ENCODE measurements around the gene NHS. TPM values are rescaled to one million over a fixed set of nuclear protein-coding genes. Genes with fewer than 3 reads are reported as not detected.
"Not testable (repeated sequence)": the region's sequence is repeated elsewhere in the genome, so short reads cannot be mapped to it uniquely, and the experiment has no call there.

Gene NHS
- total RNA-seq, 1 experiment from 2014 or later, result 5.3 TPM

DNA sequence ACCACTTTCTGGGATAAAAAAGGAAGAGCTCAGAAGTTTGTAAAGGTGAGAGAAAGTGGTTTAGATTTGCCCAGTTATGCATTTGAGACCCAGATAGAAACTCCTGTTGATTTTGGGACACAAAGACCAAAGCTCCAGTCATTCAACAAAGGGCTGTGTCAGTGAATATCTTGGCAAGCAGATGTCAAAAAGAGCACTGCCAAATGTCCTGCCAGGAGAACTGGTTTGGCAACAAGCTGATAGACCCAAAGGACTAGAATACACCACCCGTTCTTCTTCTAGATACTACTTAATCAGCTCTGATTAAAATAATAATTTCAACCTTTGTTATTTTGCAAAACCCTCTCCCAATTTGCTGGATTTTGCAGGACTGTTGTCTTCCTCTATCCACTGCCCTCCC lies 121.4 kb downstream of the NHS start:
- DNase-seq (ENCODE audit: low spot score), result peak; percentile 73

GRCh38 chrX:17497193-17497592 lies 122.2 kb downstream of the NHS start:
- DNase-seq (ENCODE audit: low spot score), result no peak

- DNase-seq (ENCODE audit: low spot score), result no peak
Observed at GRCh38 chrX:17499512-17499911, 124.5 kb downstream of the NHS start.

GRCh38 chrX:17500145-17500579 lies 125.2 kb downstream of the NHS start:
- peak; percentile 80 for DNase-seq (ENCODE audit: low spot score)

GRCh38 chrX:17501746-17502145 lies 126.7 kb downstream of the NHS start:
- no peak for DNase-seq (ENCODE audit: low spot score)

DNA sequence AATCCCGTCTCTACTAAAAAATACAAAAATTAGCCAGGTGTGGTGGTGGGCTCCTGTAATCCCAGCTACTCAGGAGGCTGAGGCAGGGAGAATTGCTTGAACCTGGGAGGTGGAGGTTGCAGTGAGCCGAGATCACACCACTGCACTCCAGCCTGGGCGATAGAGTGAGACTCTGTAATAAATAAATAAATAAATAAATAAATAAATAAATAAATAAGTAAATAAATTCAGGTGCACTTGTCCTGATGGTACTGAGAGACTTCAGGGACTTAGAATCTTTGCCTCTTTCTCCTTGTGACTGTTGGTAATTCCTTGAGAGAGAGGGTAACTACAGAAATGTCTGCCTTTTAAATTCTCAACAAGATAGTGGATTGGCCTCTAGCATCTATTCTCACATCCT lies 131.4 kb downstream of the NHS start:
- not testable (repeated sequence) for DNase-seq (ENCODE audit: low spot score)

DNA sequence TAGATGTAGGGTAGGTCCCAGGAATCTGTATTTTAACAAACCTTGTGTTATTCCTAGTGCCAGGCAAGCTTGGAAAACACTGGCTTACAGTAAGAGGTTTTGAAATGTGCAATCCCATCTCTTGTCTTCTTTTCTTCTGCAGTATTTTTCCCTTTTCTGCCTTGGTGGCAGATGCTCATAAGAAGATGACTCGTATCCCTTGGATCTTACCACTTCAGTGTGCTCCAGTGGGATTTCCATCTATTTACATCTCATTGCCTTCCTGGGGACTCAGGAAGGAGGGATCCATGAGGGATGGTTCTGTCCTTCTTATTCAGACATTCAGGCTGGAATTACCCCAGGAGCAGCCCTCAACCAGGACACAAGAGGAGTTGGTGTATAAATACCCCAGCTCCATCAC lies 136.6 kb downstream of the NHS start:
- no peak for DNase-seq (ENCODE audit: low spot score)

DNA sequence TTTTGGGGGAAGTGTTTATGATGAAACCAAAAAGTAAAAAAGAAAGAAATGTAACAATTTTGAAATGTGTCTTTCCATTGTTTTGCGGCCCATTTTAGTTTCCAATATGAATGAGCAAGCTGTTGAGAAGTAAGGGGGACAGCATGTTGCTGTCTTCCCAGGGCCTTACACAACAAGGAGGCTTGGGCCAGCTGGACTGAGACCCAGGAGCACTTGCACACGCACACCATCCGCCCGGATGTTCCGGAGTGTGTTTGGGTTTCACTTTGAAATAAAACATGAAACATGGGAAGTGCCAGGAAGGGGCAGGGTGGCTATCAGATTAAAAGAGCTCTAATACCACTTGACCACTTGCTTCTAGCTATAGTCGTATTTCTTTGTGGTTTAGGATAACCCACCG lies 144.4 kb downstream of the NHS start:
- DNase-seq (ENCODE audit: low spot score), result no peak

DNA sequence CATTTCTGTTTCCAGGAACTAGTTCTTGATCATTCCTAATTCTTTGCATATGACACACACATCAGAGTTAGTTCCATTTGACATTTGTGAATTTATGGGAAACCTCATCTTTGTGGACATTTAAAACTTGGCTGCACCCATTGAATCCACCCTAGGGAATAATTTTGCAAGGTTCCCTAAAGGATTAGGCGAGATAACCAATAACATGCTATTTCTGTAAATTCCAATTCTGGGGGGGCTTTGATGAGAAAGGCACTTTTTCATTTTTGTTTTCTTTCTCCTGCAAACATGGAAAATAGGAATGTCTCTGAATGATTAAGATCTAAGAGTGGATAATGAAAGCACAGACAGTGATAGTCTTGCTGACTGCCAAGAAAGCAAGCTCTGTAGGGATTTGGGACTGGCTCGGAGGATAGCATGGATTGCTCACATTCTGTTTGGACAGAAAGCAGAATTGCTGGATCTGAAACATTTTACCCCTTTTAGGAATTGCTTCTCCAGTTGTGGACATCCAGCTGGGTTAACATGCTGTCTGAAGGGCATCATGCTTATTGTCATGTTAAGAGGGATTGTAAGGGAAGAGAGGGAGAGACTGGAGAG lies 145.1 kb downstream of the NHS start:
- no peak for DNase-seq (ENCODE audit: low spot score)

DNA sequence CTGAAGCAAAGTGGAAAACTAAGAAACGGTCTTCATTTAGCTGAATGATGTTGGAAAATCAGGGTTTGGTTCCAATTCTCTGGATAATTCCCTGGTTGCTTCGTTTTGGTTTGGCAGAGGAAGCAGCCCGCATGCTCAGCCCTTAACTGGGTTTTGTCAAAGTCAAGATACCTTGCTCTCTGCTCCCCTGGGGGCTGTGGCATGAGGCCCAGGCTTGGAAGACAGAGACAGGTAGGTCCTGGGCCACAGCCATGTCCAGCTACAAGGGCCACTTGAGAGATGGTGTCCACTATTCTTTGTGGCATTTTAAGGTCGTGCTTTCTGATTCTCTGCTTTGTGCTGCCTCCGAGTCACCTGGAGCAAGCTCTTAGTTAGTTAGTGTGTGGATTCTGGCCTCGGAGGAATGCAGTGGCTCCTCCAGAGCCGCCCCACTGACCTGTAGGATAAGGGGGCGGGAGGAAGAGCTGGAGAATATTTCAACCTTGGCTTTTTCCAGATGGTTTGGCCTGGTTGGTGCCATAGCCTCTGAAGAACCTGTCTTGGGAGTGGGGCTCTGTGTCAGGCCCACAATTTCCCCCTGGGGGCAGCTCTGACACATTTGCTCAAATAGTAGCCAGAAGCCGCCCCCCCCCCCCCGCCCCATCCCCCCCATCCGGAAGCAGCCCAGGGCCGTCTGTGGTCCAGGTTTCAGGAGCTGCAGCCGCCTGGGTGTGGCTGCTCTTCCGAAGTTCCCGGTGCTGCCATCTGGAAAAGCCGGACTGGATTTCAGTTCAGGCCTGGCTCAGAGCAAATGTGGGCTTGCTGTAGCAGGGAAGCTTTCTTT lies 147.1 kb downstream of the NHS start:
- peak; percentile 41 for DNase-seq (ENCODE audit: low spot score)

- DNase-seq (ENCODE audit: low spot score), result no peak
Observed at GRCh38 chrX:17525266-17525665, 150.3 kb downstream of the NHS start.

DNA sequence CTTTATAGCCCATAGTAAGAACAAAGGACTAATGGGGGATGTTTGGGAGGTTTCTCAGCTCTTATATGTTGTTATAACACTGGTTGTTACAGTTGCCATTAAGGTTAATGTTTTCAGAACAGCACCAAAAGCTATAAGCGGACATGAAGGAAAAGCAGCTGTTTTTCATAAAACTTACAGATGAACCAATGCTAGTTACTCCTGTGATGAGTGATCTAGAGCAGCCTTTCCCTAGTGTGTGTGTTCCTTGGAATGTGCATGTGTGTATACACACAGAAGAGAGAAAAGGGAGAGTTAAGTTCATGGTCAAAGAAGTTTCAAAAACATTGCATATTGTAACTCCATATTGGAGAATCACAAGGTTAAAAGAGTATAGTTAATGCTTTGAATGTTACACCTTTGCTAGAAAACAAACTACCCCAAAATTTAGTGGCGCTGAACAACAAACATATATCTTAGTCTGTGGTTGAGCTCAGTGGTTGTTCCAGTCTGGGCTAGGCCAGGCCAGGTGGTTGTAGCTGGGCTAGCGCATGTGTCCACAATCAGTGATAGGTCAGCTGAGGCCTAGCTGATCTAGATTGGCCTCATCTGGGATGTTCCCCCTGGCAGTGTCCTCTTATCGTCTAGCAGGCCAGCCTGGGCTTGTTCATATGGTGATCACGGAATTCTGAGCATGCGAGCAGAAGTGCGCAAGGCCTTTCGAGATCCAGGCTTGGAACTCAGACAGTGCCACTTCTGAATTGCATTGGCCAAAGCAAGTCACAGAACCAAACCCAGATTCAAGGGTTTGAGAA lies 151.0 kb downstream of the NHS start:
- no peak for DNase-seq (ENCODE audit: low spot score)

GRCh38 chrX:17527135-17527701 lies 152.2 kb downstream of the NHS start:
- DNase-seq (ENCODE audit: low spot score), result peak; percentile 58

DNA sequence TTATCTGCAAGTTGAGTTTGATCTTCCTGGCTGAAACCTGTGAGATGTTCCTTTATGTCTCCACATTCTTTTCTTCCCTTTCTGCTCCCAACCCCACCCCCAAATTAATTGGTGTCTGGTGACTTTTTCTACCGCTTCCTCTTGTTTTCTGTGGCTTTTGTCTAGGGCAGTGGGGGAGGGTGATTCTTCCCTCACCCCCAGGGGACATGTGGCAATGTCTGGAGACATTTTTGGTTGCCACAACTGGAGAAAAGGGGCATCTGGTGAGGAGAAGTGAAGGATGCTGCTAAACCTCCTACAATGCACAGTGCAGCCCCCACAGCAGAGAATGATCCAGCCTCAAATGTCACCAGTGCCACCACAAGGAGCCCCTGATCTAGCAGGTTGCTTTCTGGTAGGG lies 152.9 kb downstream of the NHS start:
- DNase-seq (ENCODE audit: low spot score), result no peak

- DNase-seq (ENCODE audit: low spot score), result no peak
Observed at GRCh38 chrX:17529151-17529745, 154.2 kb downstream of the NHS start.

DNA sequence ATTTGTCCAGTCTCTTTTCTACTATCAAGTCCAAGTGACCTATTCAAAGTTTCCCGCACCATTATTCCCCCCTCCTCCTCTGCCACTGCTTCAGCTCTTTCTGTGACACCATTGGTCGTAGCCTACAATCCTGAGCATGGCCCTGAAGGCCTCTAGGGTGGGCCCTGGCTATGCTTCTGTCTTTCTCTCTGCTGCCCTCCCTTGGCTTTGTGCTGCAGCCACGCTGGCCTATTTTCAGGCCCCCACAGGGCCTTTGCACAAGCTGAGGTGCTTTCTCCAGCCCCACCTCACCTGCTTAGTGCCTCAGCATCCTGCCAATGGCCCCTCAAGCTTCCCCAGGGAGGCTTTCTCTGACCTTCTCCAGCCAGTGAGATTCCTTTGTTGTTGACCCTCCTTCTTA lies 156.5 kb downstream of the NHS start:
- no peak for DNase-seq (ENCODE audit: low spot score)

DNA sequence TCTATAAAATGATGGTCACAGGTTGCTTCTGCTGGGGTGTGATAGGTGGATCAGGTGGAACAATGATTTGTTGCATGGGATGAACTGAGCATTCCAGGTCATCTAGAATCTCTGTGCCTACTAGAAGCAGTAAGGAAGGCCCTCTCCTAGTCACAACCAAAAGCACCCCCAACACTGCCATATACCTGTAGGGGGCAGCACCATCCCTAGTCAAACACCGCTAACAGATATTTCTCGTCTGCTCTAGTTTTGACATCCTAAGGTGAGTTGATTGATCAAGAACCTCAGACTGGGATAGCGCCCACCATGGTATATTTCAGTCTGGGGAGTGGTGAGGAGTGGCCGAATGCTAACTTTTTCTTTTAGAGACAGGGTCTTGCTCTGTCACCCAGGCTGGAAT lies 160.2 kb downstream of the NHS start:
- peak; percentile 62 for DNase-seq (ENCODE audit: low spot score)

GRCh38 chrX:17537723-17538243 lies 162.8 kb downstream of the NHS start:
- no peak for DNase-seq (ENCODE audit: low spot score)

- no peak for DNase-seq (ENCODE audit: low spot score)
Observed at GRCh38 chrX:17542123-17542522, 167.1 kb downstream of the NHS start.

GRCh38 chrX:17544821-17545220 lies 169.8 kb downstream of the NHS start:
- DNase-seq (ENCODE audit: low spot score), result no peak

GRCh38 chrX:17546356-17546755 lies 171.4 kb downstream of the NHS start:
- no peak for DNase-seq (ENCODE audit: low spot score)

Data from HT-29 (cell line).